GM10266 (cell line): ENCODE measurements around the gene TFF1.

Source experiments
- DNase-seq: peaks from one replicate; pipeline ENCODE4 v3.0.0; 2012; ENCODE audit errors: extremely low spot score
- TF ChIP-seq, protein P1 (sequence below): IDR thresholded peaks from 2 replicates; pipeline ENCODE4 v1.5.1; 2012; ENCODE audit warnings: mild to moderate bottlenecking, low read depth; ENCODE audit not compliant: control insufficient read depth, insufficient read depth; ENCODE audit errors: missing control alignments

Gene TFF1

DNA sequence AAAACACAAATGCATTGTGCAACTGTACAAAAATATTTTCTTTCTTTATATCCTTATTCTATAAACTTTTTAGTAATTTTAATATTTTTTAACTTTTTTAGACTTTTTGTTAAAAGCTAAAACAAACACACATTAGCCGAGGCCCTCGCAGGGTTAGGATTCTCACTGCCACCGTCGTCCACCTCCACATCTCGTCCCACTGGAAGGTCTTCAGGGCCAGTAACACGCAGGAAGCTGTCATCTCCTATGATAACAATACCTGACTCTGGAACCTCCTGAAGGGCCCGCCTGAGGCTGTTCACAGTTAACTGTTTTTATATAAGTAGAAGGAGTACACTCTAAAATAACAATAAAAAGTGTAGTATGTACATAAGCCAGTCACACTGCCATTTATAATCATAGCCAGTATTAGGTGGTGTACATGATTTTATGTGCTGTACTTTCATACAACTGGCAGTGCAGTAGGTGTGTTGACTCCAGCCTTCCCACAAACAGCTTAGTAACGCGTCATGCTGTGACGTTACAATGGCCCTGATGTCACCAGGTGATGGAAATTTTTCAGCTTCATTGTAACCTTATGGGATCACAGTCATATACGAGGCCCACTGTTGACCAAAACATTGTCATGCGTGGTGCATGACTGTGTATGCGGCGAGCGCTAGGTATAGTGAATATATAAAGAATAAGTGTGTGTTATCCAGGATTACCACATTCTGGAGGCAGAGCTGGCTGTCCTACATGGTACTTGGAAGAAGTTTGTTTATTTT, 24.4 kb downstream of the TFF1 start:
- DNase-seq, result no peak
- TF ChIP-seq, protein P1, sequence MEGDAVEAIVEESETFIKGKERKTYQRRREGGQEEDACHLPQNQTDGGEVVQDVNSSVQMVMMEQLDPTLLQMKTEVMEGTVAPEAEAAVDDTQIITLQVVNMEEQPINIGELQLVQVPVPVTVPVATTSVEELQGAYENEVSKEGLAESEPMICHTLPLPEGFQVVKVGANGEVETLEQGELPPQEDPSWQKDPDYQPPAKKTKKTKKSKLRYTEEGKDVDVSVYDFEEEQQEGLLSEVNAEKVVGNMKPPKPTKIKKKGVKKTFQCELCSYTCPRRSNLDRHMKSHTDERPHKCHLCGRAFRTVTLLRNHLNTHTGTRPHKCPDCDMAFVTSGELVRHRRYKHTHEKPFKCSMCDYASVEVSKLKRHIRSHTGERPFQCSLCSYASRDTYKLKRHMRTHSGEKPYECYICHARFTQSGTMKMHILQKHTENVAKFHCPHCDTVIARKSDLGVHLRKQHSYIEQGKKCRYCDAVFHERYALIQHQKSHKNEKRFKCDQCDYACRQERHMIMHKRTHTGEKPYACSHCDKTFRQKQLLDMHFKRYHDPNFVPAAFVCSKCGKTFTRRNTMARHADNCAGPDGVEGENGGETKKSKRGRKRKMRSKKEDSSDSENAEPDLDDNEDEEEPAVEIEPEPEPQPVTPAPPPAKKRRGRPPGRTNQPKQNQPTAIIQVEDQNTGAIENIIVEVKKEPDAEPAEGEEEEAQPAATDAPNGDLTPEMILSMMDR, result no peak

- TF ChIP-seq, protein P1, result no peak
- DNase-seq, result no peak
These were observed 25.9 kb downstream of the TFF1 start for GRCh38 chr21:42340187-42341050.

GRCh38 chr21:42338729-42339715, 27.3 kb downstream of the TFF1 start:
- TF ChIP-seq, protein P1, result no peak

DNA sequence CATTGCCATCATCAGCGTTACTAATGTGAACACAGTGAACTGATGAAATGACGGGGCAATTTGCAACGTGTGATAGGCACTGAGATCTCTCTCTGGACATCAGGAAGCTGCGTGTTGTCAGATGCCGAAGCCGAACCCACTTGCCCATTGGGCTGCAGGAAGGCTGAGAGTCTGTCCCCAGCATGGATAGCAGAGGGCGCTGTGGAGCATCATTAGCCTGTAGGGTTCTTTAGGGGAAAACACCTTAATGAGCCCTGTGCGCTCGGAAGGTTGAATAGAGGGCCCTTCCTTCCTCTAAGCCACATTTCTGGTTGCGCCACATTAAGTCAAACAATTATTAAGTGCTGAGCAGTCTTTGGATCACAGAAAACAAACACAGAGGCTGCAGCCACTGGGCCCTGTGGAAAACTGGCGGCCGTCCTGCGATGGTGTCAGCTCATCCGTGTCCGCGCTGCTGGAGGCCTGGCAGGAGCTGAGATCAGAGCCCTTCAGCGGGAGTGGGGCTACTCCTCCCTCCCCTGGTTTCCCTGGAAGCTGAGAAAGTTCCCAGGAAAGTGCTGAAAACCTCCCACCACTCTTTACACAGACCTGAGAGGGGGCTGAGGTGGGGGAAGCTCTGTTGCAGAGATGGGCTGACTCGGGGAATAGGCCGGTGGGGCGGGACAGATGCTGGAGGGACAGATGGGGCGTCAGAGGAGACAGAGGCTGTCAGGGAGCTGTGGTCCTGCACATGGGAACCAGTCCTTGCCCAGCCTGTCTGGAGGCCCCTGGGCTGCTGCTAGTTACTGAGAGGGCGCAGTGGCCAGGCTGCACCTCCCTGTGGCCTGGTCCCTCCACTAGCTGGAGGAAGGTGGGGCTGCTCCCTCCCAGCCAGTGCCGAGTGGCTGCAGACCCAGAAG, 28.3 kb downstream of the TFF1 start:
- TF ChIP-seq, protein P1, result peak; percentile 63
- peak; percentile 67 for DNase-seq

More at GRCh38 chr21:42338729-42339715, 27.3 kb downstream of the TFF1 start:
- no peak for DNase-seq

GRCh38 chr21:42337276-42337675, 29.1 kb downstream of the TFF1 start:
- TF ChIP-seq, protein P1, result no peak
- DNase-seq, result no peak

- TF ChIP-seq, protein P1, result no peak
- DNase-seq, result no peak
These were observed 30.3 kb downstream of the TFF1 start for GRCh38 chr21:42336054-42336453.
